HepG2 (cell line): ENCODE data around the gene RBM5. TPM values are rescaled to one million over a fixed set of nuclear protein-coding genes. Genes with fewer than 3 reads are reported as not detected.

ENCODE experiments used
- BORCS8-MEF2B ChIP-seq: sonication (generic); formaldehyde crosslinking; IDR thresholded peaks from 2 replicates; pipeline ENCODE4 v1.8.0; 2022; ENCODE audit warnings: mild to moderate bottlenecking, missing genetic modification reagents
- ETV5 ChIP-seq: IDR thresholded peaks from 2 replicates; pipeline ENCODE4 v1.6.1; 2018; ENCODE audit warnings: missing biosample characterization, missing genetic modification reagents, inconsistent platforms, borderline replicate concordance
- HNRNPH1 ChIP-seq: fragments of 200-400 bp; formaldehyde crosslinking; optimal IDR thresholded peaks from 2 replicates; pipeline ENCODE3; 2017; ENCODE audit warnings: mild to moderate bottlenecking, low read depth, low read length
- HOXA5 ChIP-seq: sonication (generic); formaldehyde crosslinking; IDR thresholded peaks from 2 replicates; pipeline ENCODE4 v1.4.0; 2020; ENCODE audit warnings: missing genetic modification reagents
- MYPOP ChIP-seq: sonication (generic); formaldehyde crosslinking; IDR thresholded peaks from 2 replicates; pipeline ENCODE4 v1.8.1; 2023; ENCODE audit warnings: mild to moderate bottlenecking, moderate library complexity, missing genetic modification reagents
- RBFOX2 ChIP-seq: fragments of 200-400 bp; formaldehyde crosslinking; IDR thresholded peaks from 2 replicates; pipeline ENCODE4 v1.6.1; 2017; ENCODE audit warnings: low read depth, mild to moderate bottlenecking, low read length
- SALL1 ChIP-seq: sonication (generic); formaldehyde crosslinking; IDR thresholded peaks from 2 replicates; pipeline ENCODE4 v1.8.0; 2022; ENCODE audit warnings: mild to moderate bottlenecking, missing genetic modification reagents
- SMAD9 ChIP-seq: sonication (generic); formaldehyde crosslinking; IDR thresholded peaks from 2 replicates; pipeline ENCODE4 v1.5.1; 2020; ENCODE audit warnings: mild to moderate bottlenecking, missing genetic modification reagents
- SOX6 ChIP-seq, 2 experiments: fragments of 450-650 bp in 1 of 2; sonication (generic) in 1 of 2; formaldehyde crosslinking in 1 of 2; IDR thresholded peaks; 2 replicates each; pipeline versions ENCODE4 v1.4.0 to v1.6.1; 2017 to 2020; ENCODE audit warnings: antibody characterized with exemption in 1 of 2, mild to moderate bottlenecking in 1 of 2, missing genetic modification reagents in 1 of 2
- TAF1 ChIP-seq: sonication (generic); formaldehyde crosslinking; IDR thresholded peaks from 2 replicates; pipeline ENCODE4 v1.4.0; 2020; ENCODE audit warnings: missing genetic modification reagents
- TEAD3 ChIP-seq: optimal IDR thresholded peaks from 2 replicates; pipeline ENCODE3; 2016; ENCODE audit warnings: borderline replicate concordance
- ZNF354B ChIP-seq: sonication (generic); formaldehyde crosslinking; IDR thresholded peaks from 2 replicates; pipeline ENCODE4 v1.8.0; 2022; ENCODE audit warnings: mild to moderate bottlenecking, missing genetic modification reagents
- ZNF550 ChIP-seq: sonication (generic); formaldehyde crosslinking; IDR thresholded peaks from 2 replicates; pipeline ENCODE4 v1.4.0; 2020; ENCODE audit warnings: mild to moderate bottlenecking, missing genetic modification reagents, borderline replicate concordance
- ZNF589 ChIP-seq: sonication (generic); formaldehyde crosslinking; conservative IDR thresholded peaks from 2 replicates; pipeline ENCODE4 v1.8.0; 2022; ENCODE audit warnings: mild to moderate bottlenecking, moderate library complexity, missing genetic modification reagents
- polyA plus RNA-seq, 8 experiments: library from polyadenylated mRNA; depleted of rRNA in 3 of 8; stranded (reverse) in 7 of 8; unstranded in 1 of 8; fragments of >200 nt; fragmentation: Illumina TruSeq in 4 of 8; extraction: Trizol in 4 of 8; gene quantifications; 2 replicates each; pipeline versions ENCODE4 v1.2.1 to v1.2.3, GENCODE V29; 2011 to 2016; ENCODE audit warnings: low read depth in 4 of 8, missing spikeins in 1 of 8, mixed read lengths in 1 of 8; ENCODE audit not compliant: insufficient read depth in 1 of 8
- total RNA-seq, 5 experiments: library from RNA; depleted of rRNA; stranded (reverse); fragments of >200 nt; fragmentation: Illumina TruSeq; extraction: Trizol; gene quantifications; 2 replicates each; pipeline ENCODE4 v1.2.3, GENCODE V29; 2016; ENCODE audit warnings: low read depth in 1 of 5
- TF ChIP-seq, protein P1 (sequence below): sonication (generic); formaldehyde crosslinking; IDR thresholded peaks from 2 replicates; pipeline ENCODE4 v1.4.0; 2020; ENCODE audit warnings: missing genetic modification reagents
- TF ChIP-seq, protein P2 (sequence below): sonication (generic); formaldehyde crosslinking; IDR thresholded peaks from 2 replicates; pipeline ENCODE4 v1.5.1; 2020; ENCODE audit warnings: mild to moderate bottlenecking, missing genetic modification reagents, borderline replicate concordance
- TF ChIP-seq, protein P3 (sequence below): sonication (generic); formaldehyde crosslinking; IDR thresholded peaks from 2 replicates; pipeline ENCODE4 v1.5.0; 2020; ENCODE audit warnings: mild to moderate bottlenecking, low read depth, missing genetic modification reagents, borderline replicate concordance

The RBM5 gene
- total and polyA plus RNA-seq, 2 of the 13 experiments (the other 11 are each of a cell fraction or from before 2014, with no cell fraction given) = 106 to 204 TPM

DNA sequence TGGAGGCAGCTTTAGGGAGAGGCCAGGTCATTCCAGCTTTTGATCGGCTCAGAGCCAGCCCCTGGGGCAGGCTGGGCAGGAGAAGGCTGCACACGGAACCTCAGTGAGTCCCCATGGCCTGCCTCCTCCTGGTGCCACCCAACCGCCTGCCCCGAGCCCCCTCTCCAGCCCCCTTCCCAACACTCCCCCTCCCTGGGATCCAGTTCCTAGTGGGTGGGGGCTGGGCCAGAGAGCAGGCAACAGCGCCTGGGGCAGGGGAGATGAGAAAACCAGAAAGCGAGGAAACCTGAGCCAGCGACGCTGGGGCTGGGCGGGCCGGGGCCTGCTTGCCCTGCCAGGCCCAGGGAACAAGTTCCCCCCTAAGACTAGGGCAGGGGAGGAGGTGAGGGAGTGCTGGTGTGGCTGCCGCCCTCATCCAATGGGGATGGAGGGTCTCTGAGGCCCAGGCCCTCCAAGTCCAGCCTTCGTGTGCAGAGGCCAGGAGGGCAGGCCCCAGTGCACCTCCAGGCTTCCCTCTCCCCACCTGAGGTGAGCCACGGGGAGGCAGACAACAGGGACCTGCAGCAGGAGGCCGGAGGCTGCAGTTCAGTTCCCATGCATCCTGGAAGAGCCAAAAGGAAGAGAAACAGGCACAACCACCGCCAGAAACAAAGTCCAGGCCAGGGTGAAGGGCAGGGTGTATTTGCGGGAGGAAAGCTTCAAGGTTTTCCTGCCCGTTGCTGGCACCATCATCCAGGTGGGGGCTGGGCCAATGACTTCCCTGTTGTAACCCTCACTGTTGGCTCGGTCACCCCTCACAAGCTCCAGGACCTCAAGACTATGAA is 62.4 kb downstream of the RBM5 start (continued):
- TF ChIP-seq SMAD9 (CRISPR knock-in tag) (no peak), ETV5 (peak; percentile 39), SALL1 (peak; percentile 11; the same call in 1 of the 2 replicates), HNRNPH1 (no peak), TAF1 (CRISPR knock-in tag) (peak; percentile 33; the same call in 1 of the 2 replicates), HOXA5 (no peak), ZNF589 (no peak), TEAD3 (peak; percentile 21), RBFOX2 (0 out of 2 replicates have a peak, but pooled peaks have one; percentile 27), MYPOP (CRISPR knock-in tag) (no peak), ZNF550 (CRISPR knock-in tag) (peak; percentile 54; the same call in 1 of the 2 replicates), ZNF354B (no peak), SOX6 (IDR thresholded peaks at IDR 0.05) (no peak), SOX6 (CRISPR knock-in tag; IDR thresholded peaks at IDR 0.05) (0 out of 2 replicates have a peak, but pooled peaks have one; percentile 17), BORCS8-MEF2B (CRISPR knock-in tag) (peak; percentile 31; the same call in 1 of the 2 replicates)
- TF ChIP-seq, protein P1, sequence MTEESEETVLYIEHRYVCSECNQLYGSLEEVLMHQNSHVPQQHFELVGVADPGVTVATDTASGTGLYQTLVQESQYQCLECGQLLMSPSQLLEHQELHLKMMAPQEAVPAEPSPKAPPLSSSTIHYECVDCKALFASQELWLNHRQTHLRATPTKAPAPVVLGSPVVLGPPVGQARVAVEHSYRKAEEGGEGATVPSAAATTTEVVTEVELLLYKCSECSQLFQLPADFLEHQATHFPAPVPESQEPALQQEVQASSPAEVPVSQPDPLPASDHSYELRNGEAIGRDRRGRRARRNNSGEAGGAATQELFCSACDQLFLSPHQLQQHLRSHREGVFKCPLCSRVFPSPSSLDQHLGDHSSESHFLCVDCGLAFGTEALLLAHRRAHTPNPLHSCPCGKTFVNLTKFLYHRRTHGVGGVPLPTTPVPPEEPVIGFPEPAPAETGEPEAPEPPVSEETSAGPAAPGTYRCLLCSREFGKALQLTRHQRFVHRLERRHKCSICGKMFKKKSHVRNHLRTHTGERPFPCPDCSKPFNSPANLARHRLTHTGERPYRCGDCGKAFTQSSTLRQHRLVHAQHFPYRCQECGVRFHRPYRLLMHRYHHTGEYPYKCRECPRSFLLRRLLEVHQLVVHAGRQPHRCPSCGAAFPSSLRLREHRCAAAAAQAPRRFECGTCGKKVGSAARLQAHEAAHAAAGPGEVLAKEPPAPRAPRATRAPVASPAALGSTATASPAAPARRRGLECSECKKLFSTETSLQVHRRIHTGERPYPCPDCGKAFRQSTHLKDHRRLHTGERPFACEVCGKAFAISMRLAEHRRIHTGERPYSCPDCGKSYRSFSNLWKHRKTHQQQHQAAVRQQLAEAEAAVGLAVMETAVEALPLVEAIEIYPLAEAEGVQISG (CRISPR knock-in tag) = no peak
- TF ChIP-seq, protein P2, sequence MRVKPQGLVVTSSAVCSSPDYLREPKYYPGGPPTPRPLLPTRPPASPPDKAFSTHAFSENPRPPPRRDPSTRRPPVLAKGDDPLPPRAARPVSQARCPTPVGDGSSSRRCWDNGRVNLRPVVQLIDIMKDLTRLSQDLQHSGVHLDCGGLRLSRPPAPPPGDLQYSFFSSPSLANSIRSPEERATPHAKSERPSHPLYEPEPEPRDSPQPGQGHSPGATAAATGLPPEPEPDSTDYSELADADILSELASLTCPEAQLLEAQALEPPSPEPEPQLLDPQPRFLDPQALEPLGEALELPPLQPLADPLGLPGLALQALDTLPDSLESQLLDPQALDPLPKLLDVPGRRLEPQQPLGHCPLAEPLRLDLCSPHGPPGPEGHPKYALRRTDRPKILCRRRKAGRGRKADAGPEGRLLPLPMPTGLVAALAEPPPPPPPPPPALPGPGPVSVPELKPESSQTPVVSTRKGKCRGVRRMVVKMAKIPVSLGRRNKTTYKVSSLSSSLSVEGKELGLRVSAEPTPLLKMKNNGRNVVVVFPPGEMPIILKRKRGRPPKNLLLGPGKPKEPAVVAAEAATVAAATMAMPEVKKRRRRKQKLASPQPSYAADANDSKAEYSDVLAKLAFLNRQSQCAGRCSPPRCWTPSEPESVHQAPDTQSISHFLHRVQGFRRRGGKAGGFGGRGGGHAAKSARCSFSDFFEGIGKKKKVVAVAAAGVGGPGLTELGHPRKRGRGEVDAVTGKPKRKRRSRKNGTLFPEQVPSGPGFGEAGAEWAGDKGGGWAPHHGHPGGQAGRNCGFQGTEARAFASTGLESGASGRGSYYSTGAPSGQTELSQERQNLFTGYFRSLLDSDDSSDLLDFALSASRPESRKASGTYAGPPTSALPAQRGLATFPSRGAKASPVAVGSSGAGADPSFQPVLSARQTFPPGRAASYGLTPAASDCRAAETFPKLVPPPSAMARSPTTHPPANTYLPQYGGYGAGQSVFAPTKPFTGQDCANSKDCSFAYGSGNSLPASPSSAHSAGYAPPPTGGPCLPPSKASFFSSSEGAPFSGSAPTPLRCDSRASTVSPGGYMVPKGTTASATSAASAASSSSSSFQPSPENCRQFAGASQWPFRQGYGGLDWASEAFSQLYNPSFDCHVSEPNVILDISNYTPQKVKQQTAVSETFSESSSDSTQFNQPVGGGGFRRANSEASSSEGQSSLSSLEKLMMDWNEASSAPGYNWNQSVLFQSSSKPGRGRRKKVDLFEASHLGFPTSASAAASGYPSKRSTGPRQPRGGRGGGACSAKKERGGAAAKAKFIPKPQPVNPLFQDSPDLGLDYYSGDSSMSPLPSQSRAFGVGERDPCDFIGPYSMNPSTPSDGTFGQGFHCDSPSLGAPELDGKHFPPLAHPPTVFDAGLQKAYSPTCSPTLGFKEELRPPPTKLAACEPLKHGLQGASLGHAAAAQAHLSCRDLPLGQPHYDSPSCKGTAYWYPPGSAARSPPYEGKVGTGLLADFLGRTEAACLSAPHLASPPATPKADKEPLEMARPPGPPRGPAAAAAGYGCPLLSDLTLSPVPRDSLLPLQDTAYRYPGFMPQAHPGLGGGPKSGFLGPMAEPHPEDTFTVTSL (CRISPR knock-in tag) = no peak
- TF ChIP-seq, protein P3, sequence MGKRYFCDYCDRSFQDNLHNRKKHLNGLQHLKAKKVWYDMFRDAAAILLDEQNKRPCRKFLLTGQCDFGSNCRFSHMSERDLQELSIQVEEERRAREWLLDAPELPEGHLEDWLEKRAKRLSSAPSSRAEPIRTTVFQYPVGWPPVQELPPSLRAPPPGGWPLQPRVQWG (CRISPR knock-in tag) = no peak
